Measurements from ENCODE around the gene SH3RF3.
A peak's percentile ranks its signal among the peaks of the same experiment; 100 is the strongest.

SH3RF3 gene

GRCh38 chr2:109480486-109481195 is 351.6 kb downstream of the SH3RF3 start:
- DNase-seq = no peak

GRCh38 chr2:109481196-109481555 is 352.2 kb downstream of the SH3RF3 start:
- no peak for DNase-seq

- DNase-seq = no peak
Observed at GRCh38 chr2:109481599-109481998, 352.6 kb downstream of the SH3RF3 start.

- DNase-seq = peak in 1 of 4 experiments; percentile 9
Observed at GRCh38 chr2:109482361-109482861, 353.4 kb downstream of the SH3RF3 start.

- DNase-seq = no peak
Observed at GRCh38 chr2:109486711-109487535, 357.9 kb downstream of the SH3RF3 start.

GRCh38 chr2:109487536-109487869 is 358.5 kb downstream of the SH3RF3 start:
- DNase-seq = no peak

- DNase-seq = no peak
Observed at GRCh38 chr2:109487871-109488655, 359.1 kb downstream of the SH3RF3 start.

- DNase-seq = no peak
Observed at GRCh38 chr2:109489296-109489695, 360.3 kb downstream of the SH3RF3 start.

- no peak for DNase-seq
Observed at GRCh38 chr2:109493176-109493935, 364.4 kb downstream of the SH3RF3 start.

- no peak for DNase-seq
Observed at GRCh38 chr2:109494351-109494750, 365.3 kb downstream of the SH3RF3 start.

- no peak for DNase-seq
Observed at GRCh38 chr2:109497463-109497862, 368.5 kb downstream of the SH3RF3 start.

GRCh38 chr2:109497911-109498870 is 369.2 kb downstream of the SH3RF3 start:
- no peak for DNase-seq

GRCh38 chr2:109498906-109499305 is 369.9 kb downstream of the SH3RF3 start:
- no peak for DNase-seq

GRCh38 chr2:109499566-109499965 is 370.6 kb downstream of the SH3RF3 start:
- DNase-seq = no peak

GRCh38 chr2:109500910-109501309 is 371.9 kb downstream of the SH3RF3 start:
- DNase-seq = no peak

- DNase-seq = no peak
Observed at GRCh38 chr2:109501461-109501860, 372.5 kb downstream of the SH3RF3 start.

- no peak for DNase-seq
Observed at GRCh38 chr2:109503191-109503590, 374.2 kb downstream of the SH3RF3 start.

GRCh38 chr2:109507217-109507616 is 378.2 kb downstream of the SH3RF3 start:
- DNase-seq = peak; percentile 7 to 53 (median 42)

GRCh38 chr2:109507828-109508227 is 378.8 kb downstream of the SH3RF3 start:
- DNase-seq = no peak

GRCh38 chr2:109508556-109508955 is 379.6 kb downstream of the SH3RF3 start:
- peak in 3 of 4 experiments; percentile 11 to 20 (median 19) for DNase-seq
